GM21825 (cell line): ENCODE results near the gene RPL27A.

Experiments used
- ATAC-seq: cut with Tn5 transposase; IDR thresholded peaks from one replicate; pipeline ENCODE4 v1.9.1; 2021; ENCODE audit warnings: mild to moderate bottlenecking, moderate library complexity; ENCODE audit not compliant: unreplicated experiment

Gene RPL27A

GRCh38 chr11:8720352-8720751, 37.8 kb downstream of the RPL27A start:
- ATAC-seq: no peak

GRCh38 chr11:8720868-8721608, 38.4 kb downstream of the RPL27A start:
- no peak for ATAC-seq

GRCh38 chr11:8721609-8722500, 39.3 kb downstream of the RPL27A start:
- no peak for ATAC-seq

DNA sequence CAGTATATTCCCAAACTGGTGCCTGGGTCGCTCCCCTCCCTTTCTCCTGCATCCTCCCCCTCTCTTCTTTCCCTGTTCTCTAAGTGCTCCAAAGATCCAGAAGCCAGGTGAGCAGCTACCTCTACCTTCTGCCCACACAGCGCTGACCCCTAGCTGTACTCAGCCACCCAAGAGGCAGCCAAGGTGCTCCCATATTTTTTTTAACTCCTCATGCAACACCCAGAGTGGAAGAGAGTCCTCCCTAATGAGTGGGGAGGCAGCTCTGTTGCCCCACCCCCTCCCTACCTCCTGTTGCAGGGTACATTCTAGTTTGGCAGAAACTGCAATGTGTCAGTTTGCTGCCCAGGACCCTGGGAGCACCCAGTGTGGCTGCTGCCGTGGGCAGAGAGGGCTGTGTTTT, 40.2 kb downstream of the RPL27A start:
- no peak for ATAC-seq

DNA sequence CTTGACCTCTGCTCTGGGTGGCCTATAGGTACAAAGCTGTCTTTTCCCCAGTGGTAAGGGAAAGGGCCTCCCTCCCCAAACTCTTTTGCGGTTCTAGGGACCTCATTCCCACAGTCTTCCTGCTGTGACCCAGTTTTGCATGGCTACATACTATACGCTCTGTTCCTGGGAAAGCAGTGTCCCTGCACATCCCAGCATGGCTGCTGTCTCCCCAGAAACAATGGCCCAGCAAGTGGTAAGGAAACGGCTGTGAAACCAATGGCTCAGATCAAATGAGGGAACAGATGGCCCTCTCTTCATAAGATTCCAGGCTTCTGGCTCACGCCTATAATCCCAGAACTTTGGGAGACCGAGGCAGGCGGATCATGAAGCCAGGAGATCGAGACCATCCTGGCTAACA, 41.1 kb downstream of the RPL27A start:
- ATAC-seq: no peak

DNA sequence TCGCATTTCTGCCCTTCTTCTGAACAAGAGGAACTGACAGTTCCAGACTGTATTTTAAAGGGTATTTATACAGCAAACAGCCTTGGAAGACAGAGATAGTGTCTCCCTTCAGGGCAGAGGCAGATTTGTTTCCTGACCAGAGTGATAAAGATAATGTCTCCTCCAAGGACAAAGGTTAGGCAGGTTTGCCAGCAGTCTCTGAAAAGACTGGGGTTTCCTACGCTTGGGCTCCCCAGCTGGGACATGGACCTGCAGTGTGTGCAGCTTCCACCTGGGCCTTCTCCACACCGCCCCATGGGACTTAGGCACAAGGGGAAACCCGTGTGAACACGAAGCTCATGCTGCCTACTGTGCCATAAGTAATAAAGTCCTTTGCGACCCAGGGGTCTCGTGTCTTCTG, 42.1 kb downstream of the RPL27A start:
- no peak for ATAC-seq

DNA sequence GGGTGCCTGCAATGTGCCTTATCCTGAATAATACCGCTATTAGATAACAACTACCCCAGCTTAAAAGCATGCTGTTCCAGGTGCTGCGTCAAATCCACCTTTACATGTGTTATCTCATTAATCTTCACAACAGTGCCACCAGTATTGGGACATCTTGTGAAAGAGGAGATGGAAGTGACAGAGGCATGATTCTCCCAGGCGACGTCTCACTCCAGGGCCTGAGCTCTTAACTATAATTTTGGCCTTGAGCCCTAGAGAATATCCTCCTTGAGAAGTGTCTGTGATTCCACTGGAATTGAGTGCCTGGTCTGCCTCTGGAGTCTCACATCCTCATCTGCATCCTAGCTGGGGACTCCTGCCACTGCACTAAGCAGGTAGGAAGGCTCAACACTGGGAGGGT, 43.8 kb downstream of the RPL27A start:
- ATAC-seq: no peak

- no peak for ATAC-seq
Observed at GRCh38 chr11:8728563-8728962, 46.0 kb downstream of the RPL27A start.

- ATAC-seq: no peak
Observed at GRCh38 chr11:8729067-8729466, 46.5 kb downstream of the RPL27A start.

- ATAC-seq: no peak
Observed at GRCh38 chr11:8729837-8730696, 47.5 kb downstream of the RPL27A start.

- ATAC-seq: no peak
Observed at GRCh38 chr11:8730697-8731020, 48.1 kb downstream of the RPL27A start.

- no peak for ATAC-seq
Observed at GRCh38 chr11:8731647-8732323, 49.2 kb downstream of the RPL27A start.

GRCh38 chr11:8732324-8732670, 49.7 kb downstream of the RPL27A start:
- ATAC-seq: peak; percentile 90

- ATAC-seq: peak; percentile 17
Observed at GRCh38 chr11:8732748-8733241, 50.2 kb downstream of the RPL27A start.

DNA sequence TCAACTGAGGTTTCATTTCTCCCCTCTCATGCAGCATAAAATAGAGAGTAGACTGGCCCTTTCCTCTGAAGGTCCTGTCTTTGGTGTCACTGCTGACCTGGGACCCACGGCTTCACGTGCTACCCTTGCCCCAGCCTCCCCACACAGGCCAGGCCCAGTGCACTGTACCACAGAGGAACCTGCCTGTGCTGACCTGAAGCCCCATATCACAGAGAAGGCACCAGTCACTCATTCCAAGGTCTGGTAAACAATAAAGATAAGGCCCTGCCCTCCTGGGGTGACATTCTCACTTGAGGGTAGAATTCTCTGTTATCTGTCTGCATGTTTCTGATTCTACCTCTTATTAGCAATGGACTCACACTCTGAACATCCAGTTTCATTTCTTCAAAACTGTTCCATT, 51.3 kb downstream of the RPL27A start:
- ATAC-seq: no peak

DNA sequence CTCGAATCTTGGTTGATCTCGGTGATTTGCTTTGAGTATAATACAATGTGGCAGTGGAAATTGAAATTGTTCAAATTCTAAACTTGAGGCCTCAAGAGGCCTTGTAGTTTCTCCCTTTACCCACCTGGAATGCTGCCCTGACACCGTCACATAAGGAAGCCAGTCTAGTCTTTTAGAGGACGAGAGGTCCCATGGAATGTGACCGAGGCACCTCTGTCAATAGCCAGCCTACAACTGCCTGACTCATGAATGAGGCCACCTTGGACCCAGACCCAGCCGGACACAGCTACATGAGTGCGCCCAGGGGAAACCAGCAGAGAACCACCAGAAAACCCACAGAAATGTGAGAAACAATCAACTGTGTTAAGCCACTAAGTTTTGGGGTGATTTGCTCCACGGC, 52.5 kb downstream of the RPL27A start:
- no peak for ATAC-seq

- no peak for ATAC-seq
Observed at GRCh38 chr11:8739309-8739793, 56.8 kb downstream of the RPL27A start.
